ENCODE measurements around the gene DCT.

DNA sequence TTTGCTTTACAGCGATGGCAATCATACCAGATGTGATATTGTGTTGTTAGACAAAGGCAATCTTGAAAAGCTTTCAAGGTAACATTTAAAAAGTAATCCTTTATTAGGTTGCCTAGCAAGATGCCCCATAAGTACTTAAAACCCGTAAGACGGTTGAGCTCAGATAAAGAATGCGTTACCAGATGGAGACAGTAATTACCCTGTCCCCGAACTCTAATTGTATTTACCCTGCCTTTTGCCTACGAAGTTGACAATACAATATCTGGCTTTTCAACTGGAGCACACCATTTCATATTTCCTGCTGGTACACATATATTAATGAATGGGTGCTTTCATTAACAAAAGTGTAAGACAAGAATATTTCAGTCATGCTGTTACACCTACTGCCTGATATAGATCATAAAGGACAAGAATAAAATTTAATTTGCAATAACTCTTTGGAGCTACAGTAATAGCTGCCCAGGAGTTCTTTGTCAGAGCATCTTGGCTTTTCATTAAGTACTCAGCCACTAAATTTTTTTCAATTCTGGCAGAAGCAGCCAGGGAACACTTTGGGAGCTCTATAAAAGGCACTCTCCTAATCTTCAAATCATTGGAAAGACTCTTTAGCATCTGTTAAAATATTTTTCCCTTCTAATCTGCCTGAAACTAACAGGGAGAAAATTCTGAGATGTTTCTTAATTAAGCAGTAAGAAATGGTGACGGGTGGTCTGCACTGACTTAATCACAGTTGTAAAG is 63.8 kb downstream of the DCT start:
- TF ChIP-seq POLR2A (IDR thresholded peaks at IDR 0.05) = no peak
- TF ChIP-seq, protein P1, sequence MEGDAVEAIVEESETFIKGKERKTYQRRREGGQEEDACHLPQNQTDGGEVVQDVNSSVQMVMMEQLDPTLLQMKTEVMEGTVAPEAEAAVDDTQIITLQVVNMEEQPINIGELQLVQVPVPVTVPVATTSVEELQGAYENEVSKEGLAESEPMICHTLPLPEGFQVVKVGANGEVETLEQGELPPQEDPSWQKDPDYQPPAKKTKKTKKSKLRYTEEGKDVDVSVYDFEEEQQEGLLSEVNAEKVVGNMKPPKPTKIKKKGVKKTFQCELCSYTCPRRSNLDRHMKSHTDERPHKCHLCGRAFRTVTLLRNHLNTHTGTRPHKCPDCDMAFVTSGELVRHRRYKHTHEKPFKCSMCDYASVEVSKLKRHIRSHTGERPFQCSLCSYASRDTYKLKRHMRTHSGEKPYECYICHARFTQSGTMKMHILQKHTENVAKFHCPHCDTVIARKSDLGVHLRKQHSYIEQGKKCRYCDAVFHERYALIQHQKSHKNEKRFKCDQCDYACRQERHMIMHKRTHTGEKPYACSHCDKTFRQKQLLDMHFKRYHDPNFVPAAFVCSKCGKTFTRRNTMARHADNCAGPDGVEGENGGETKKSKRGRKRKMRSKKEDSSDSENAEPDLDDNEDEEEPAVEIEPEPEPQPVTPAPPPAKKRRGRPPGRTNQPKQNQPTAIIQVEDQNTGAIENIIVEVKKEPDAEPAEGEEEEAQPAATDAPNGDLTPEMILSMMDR (IDR thresholded peaks at IDR 0.05) = no peak
